ENCODE data around the gene SNX15. TPM values are rescaled to one million over a fixed set of nuclear protein-coding genes. Genes with fewer than 3 reads are reported as not detected.
A peak's percentile ranks its signal among the peaks of the same experiment; 100 is the strongest.

SNX15 gene
- 57.4 TPM for polyA plus RNA-seq (2012; ENCODE audit: insufficient read length, low read depth)

- no peak for TF ChIP-seq REST (IDR thresholded peaks at IDR 0.05; ENCODE audit: insufficient read depth in 1 of 2, low read depth in 2 of 2, low read length in 2 of 2)
- peak; percentile 24 for TF ChIP-seq FOXP2 (optimal IDR thresholded peaks at IDR 0.05; ENCODE audit: borderline replicate concordance, extremely low read depth, extremely low read length, insufficient read depth)
- TF ChIP-seq POLR2AphosphoS5 (IDR thresholded peaks at IDR 0.05; ENCODE audit: low read depth, low read length): peak; percentile 80
- TF ChIP-seq SIN3A (IDR thresholded peaks at IDR 0.05; ENCODE audit: borderline replicate concordance, insufficient read depth, low read length): peak; percentile 96; the same call in 1 of the 2 replicates
- peak; percentile 64; the same call in 1 of the 2 replicates for TF ChIP-seq TAF1 (IDR thresholded peaks at IDR 0.05; ENCODE audit: borderline replicate concordance, insufficient read depth, low read length)
These were observed at the start of gene SNX15 for GRCh38 chr11:65027213-65028067. SNX15 (plus strand) TSS chr11:65027439; CDS start chr11:65027538, 99 bp downstream.

- TF ChIP-seq FOXP2 (optimal IDR thresholded peaks at IDR 0.05; ENCODE audit: borderline replicate concordance, extremely low read depth, extremely low read length, insufficient read depth): no peak
- TF ChIP-seq POLR2AphosphoS5 (IDR thresholded peaks at IDR 0.05; ENCODE audit: low read depth, low read length): no peak
- no peak for TF ChIP-seq TAF1 (IDR thresholded peaks at IDR 0.05; ENCODE audit: borderline replicate concordance, insufficient read depth, low read length)
- no peak for TF ChIP-seq SIN3A (IDR thresholded peaks at IDR 0.05; ENCODE audit: borderline replicate concordance, insufficient read depth, low read length)
- no peak for TF ChIP-seq REST (IDR thresholded peaks at IDR 0.05; ENCODE audit: insufficient read depth in 1 of 2, low read depth in 2 of 2, low read length in 2 of 2)
These were observed 39.0 kb upstream of the SNX15 start for GRCh38 chr11:64987998-64988854.

- TF ChIP-seq SIN3A (IDR thresholded peaks at IDR 0.05; ENCODE audit: borderline replicate concordance, insufficient read depth, low read length) (no peak), TAF1 (IDR thresholded peaks at IDR 0.05; ENCODE audit: borderline replicate concordance, insufficient read depth, low read length) (no peak), POLR2AphosphoS5 (IDR thresholded peaks at IDR 0.05; ENCODE audit: low read depth, low read length) (no peak), REST (IDR thresholded peaks at IDR 0.05; ENCODE audit: insufficient read depth in 1 of 2, low read depth in 2 of 2, low read length in 2 of 2) (no peak), FOXP2 (optimal IDR thresholded peaks at IDR 0.05; ENCODE audit: borderline replicate concordance, extremely low read depth, extremely low read length, insufficient read depth) (no peak)
These were observed 37.8 kb upstream of the SNX15 start for GRCh38 chr11:64989416-64989815.

GRCh38 chr11:64990222-64990923 is 36.9 kb upstream of the SNX15 start:
- TF ChIP-seq SIN3A (IDR thresholded peaks at IDR 0.05; ENCODE audit: borderline replicate concordance, insufficient read depth, low read length) (0 out of 2 replicates have a peak, but pooled peaks have one; percentile 39), REST (IDR thresholded peaks at IDR 0.05; ENCODE audit: insufficient read depth in 1 of 2, low read depth in 2 of 2, low read length in 2 of 2) (peak in 1 of 2 experiments; percentile 36; a peak in 1 of 4 replicates), TAF1 (IDR thresholded peaks at IDR 0.05; ENCODE audit: borderline replicate concordance, insufficient read depth, low read length) (0 out of 2 replicates have a peak, but pooled peaks have one; percentile 60), FOXP2 (optimal IDR thresholded peaks at IDR 0.05; ENCODE audit: borderline replicate concordance, extremely low read depth, extremely low read length, insufficient read depth) (no peak), POLR2AphosphoS5 (IDR thresholded peaks at IDR 0.05; ENCODE audit: low read depth, low read length) (peak; percentile 39; the same call in 1 of the 2 replicates)

Measured in PFSK-1 (cell line).